ENCODE measurements around the gene TMED1. TPM values are rescaled to one million over a fixed set of nuclear protein-coding genes. Genes with fewer than 3 reads are reported as not detected.

TMED1 gene
- total and polyA plus RNA-seq, 2 of the 8 experiments (the other 6 are each of a cell fraction or from before 2014, with no cell fraction given), result 26.9 to 31.9 TPM

- TF ChIP-seq KDM1A (IDR thresholded peaks at IDR 0.05; ENCODE audit: borderline replicate concordance, low read length) (no peak), SIN3A (conservative IDR thresholded peaks at IDR 0.05 in 1 of 2, IDR thresholded peaks at IDR 0.05 in 1 of 2; ENCODE audit: low read depth in 1 of 2, low read length in 2 of 2) (no peak), KDM4A (IDR thresholded peaks at IDR 0.05; ENCODE audit: low read depth, low read length, severe bottlenecking) (no peak), SP1 (IDR thresholded peaks at IDR 0.05; ENCODE audit: low read depth, low read length) (no peak), ASH2L (IDR thresholded peaks at IDR 0.05; ENCODE audit: low read length) (no peak)
Observed at GRCh38 chr19:10805065-10805757, 30.8 kb downstream of the TMED1 start (continued).
